Stimulated activated CD4-positive, alpha-beta T cell treated with anti-CD3 and anti-CD28 coated beads, Interleukin-4, amount 100 ng/mL, for 48 hours (primary cell): ENCODE data around the gene LYZL6.
A peak's percentile ranks its signal among the peaks of the same experiment; 100 is the strongest.
"Not testable (repeated sequence)": the region's sequence is repeated elsewhere in the genome, so short reads cannot be mapped to it uniquely, and the experiment has no call there.

ENCODE experiments used
- DNase-seq, 2 donors: peaks; one replicate each; pipeline ENCODE4 v3.0.0-alpha.2; 2020; ENCODE audit warnings: low read depth in 2 of 2

The LYZL6 gene

GRCh38 chr17:35947156-35947585 lies 3.7 kb upstream of the LYZL6 start:
- DNase-seq: peak; percentile 15 to 29

- no peak for DNase-seq
These were observed 638 bp upstream of the LYZL6 start for GRCh38 chr17:35944151-35944550.

GRCh38 chr17:35942588-35943186 lies 826 bp downstream of the LYZL6 start:
- no peak for DNase-seq

GRCh38 chr17:35938492-35938891 lies 5.0 kb downstream of the LYZL6 start:
- not testable (repeated sequence) for DNase-seq

- no peak for DNase-seq
These were observed 7.5 kb downstream of the LYZL6 start for GRCh38 chr17:35936063-35936462.

GRCh38 chr17:35934760-35935159 lies 8.8 kb downstream of the LYZL6 start:
- DNase-seq: no peak

GRCh38 chr17:35932586-35932985 lies 10.9 kb downstream of the LYZL6 start:
- DNase-seq: no peak

GRCh38 chr17:35931794-35932425 lies 11.6 kb downstream of the LYZL6 start:
- DNase-seq: no peak

- peak; percentile 86 for DNase-seq
These were observed 13.1 kb downstream of the LYZL6 start, which contains the start of gene RDM1 for GRCh38 chr17:35930211-35931065. RDM1 (minus strand) TSS chr17:35930773; CDS start chr17:35930727, 46 bp downstream.

- no peak for DNase-seq
These were observed 15.8 kb downstream of the LYZL6 start for GRCh38 chr17:35927714-35928113.

- DNase-seq: no peak
These were observed 19.9 kb downstream of the LYZL6 start for GRCh38 chr17:35923609-35924114.

GRCh38 chr17:35920229-35920628 lies 23.3 kb downstream of the LYZL6 start:
- no peak for DNase-seq

GRCh38 chr17:35918665-35919064 lies 24.8 kb downstream of the LYZL6 start:
- DNase-seq: no peak

- no peak for DNase-seq
These were observed 25.8 kb downstream of the LYZL6 start for GRCh38 chr17:35917519-35918213.

- no peak for DNase-seq
These were observed 28.2 kb downstream of the LYZL6 start for GRCh38 chr17:35915153-35915964.

- DNase-seq: no peak
These were observed 29.2 kb downstream of the LYZL6 start for GRCh38 chr17:35914354-35914753.

GRCh38 chr17:35913609-35914008 lies 29.9 kb downstream of the LYZL6 start:
- DNase-seq: no peak

GRCh38 chr17:35912942-35913341 lies 30.6 kb downstream of the LYZL6 start:
- DNase-seq: no peak

GRCh38 chr17:35912339-35912912 lies 31.1 kb downstream of the LYZL6 start:
- DNase-seq: no peak

GRCh38 chr17:35909408-35909807 lies 34.1 kb downstream of the LYZL6 start:
- DNase-seq: no peak

GRCh38 chr17:35907691-35908090 lies 35.8 kb downstream of the LYZL6 start:
- DNase-seq: no peak
